BJ (cell line): ENCODE results near the gene UBQLNL. TPM values are rescaled to one million over a fixed set of nuclear protein-coding genes. Genes with fewer than 3 reads are reported as not detected.

Source experiments
- CTCF ChIA-PET: fragments of 350-600 bp; formaldehyde crosslinking; extraction: SDS; loops from one replicate; lab custom pipeline; 2021; ENCODE audit warnings: antibody characterized with exemption, inconsistent platforms; lab: Yijun Ruan, JAX
- POLR2A ChIA-PET: fragments of 300-600 bp; sonication (Branson Sonifier 250); formaldehyde crosslinking; extraction: SDS; loops from one replicate; lab custom pipeline; 2021; ENCODE audit warnings: antibody characterized with exemption; lab: Charles Lee
- DNase-seq: peaks from one replicate; pipeline ENCODE4 v3.0.0-alpha.2; 2011; ENCODE audit warnings: low read depth
- H3K27me3 ChIP-seq: 2 replicates; pipeline ENCODE4 v1.6.0; 2011; ENCODE audit warnings: low read length; ENCODE audit not compliant: control insufficient read depth, insufficient read depth
- H3K36me3 ChIP-seq: 2 replicates; pipeline ENCODE4 v1.5.1; 2011; ENCODE audit warnings: low read length; ENCODE audit not compliant: control insufficient read depth, insufficient read depth
- H3K4me3 ChIP-seq: 2 replicates; pipeline ENCODE4 v1.5.1; 2011; ENCODE audit warnings: low read depth, mild to moderate bottlenecking, control low read depth, low read length
- polyA plus RNA-seq: library from polyadenylated mRNA; depleted of rRNA; stranded (reverse); fragments of >200 nt; gene quantifications from 2 replicates; pipeline ENCODE4 v1.2.3, GENCODE V29; 2011; rRNA removed
- TF ChIP-seq, protein P1 (sequence below): IDR thresholded peaks from 2 replicates; pipeline ENCODE4 v1.5.1; 2011; ENCODE audit warnings: low read depth, mild to moderate bottlenecking, control low read depth, inconsistent platforms, low read length, moderate library complexity; ENCODE audit not compliant: insufficient read depth

UBQLNL gene
- polyA plus RNA-seq, 1 experiment = 0.31 TPM

DNA sequence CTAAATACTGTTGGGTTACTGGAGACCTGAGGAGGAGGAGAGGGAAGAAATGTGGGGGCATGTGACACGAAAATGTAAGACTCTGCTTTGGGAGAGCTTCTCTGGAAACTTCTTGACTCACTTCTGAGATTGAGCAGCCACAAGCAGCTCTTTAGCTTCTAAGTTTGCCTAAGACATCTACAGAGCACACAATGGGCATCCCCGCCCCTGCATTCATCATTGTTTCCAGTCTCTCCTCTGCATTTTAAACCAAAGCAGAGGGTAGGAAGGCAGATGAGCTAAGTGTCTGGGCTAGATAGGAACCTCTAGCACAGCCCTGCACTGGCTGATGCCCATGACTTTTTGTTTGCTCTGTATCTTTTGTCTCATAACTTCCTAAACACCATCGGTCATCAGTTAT lies 30.1 kb downstream of the UBQLNL start:
- H3K4me3 ChIP-seq = no peak overlapping the region
- TF ChIP-seq, protein P1, sequence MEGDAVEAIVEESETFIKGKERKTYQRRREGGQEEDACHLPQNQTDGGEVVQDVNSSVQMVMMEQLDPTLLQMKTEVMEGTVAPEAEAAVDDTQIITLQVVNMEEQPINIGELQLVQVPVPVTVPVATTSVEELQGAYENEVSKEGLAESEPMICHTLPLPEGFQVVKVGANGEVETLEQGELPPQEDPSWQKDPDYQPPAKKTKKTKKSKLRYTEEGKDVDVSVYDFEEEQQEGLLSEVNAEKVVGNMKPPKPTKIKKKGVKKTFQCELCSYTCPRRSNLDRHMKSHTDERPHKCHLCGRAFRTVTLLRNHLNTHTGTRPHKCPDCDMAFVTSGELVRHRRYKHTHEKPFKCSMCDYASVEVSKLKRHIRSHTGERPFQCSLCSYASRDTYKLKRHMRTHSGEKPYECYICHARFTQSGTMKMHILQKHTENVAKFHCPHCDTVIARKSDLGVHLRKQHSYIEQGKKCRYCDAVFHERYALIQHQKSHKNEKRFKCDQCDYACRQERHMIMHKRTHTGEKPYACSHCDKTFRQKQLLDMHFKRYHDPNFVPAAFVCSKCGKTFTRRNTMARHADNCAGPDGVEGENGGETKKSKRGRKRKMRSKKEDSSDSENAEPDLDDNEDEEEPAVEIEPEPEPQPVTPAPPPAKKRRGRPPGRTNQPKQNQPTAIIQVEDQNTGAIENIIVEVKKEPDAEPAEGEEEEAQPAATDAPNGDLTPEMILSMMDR = no peak
- H3K36me3 ChIP-seq = no peaks in the 10 kb centered on the region
- H3K27me3 ChIP-seq = no peaks in the 10 kb centered on the region; the same call in none of the 2 replicates
- CTCF ChIA-PET = interaction anchor here (2.6 kb wide), 1 partner anchor 10 kb away, joined by 12 read pairs; no protein-coding TSS in a partner anchor
- DNase-seq = no peak
- POLR2A ChIA-PET = no interaction called here

DNA sequence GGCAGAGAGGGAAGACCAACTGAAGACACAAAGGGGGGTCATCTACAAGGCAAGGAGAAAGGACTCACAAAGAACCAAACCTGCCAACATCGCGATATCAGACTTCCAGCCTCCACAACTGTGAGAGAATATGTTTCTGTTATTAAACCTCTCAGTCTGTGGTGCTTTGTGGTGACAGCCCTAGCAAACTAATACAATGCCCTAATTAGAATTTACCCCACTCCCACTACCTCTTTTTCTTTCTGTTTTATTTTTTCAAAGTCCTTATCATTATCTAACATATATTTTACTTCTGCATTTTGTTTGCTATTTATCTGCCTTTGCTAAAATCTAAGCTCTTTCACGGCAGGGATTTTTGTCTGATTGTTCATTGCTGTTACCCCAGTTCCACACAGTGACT lies 30.5 kb downstream of the UBQLNL start:
- ChIA-PET POLR2A (no interaction called here), CTCF (interaction anchor here (2.6 kb wide), 1 partner anchor 10 kb away, joined by 12 read pairs; no protein-coding TSS in a partner anchor)
- TF ChIP-seq, protein P1 = no peak
- Histone ChIP-seq H3K27me3 (no peaks in the 10 kb centered on the region; the same call in none of the 2 replicates), H3K36me3 (no peaks in the 10 kb centered on the region), H3K4me3 (no peak overlapping the region)
- DNase-seq = no peak

DNA sequence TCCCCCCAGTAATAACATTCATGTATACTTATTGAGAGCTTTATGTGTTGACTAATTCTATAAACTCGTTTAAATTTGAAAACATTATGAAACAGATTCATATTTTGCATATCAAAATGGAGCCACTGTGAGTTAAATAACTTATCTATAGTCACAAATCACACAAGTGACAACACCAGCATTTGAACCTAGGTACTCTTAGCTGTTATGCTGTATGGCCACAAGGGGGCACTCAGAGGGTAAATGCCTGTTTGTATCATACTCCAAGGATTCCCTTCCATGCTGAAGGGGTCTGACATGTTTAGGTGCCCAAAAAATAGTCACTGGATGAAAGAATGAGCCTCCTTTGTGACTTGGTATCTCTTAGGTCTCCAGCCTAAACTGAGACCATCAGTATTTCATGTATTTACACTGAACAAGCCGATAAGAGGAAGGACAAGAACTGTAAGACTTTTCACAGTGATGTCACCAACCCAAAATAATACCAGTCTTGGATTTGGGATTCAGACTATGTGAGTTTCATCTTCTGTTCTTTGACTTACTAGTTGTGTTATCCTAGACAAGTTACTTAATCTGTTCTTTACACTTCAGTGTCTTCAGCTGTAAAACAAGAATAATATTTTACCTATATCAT lies 40.2 kb downstream of the UBQLNL start:
- H3K36me3 ChIP-seq = no peaks in the 10 kb centered on the region
- no peak overlapping the region for H3K4me3 ChIP-seq
- ChIA-PET POLR2A (no interaction called here), CTCF (interaction anchor here (0.6 to 2.5 kb wide), 24 partner anchors 9 to 887 kb away, joined by 3 to 14 read pairs (median 4); partner anchors contain the start of genes OR51I2 and OR52N2)
- H3K27me3 ChIP-seq = no peaks in the 10 kb centered on the region
- TF ChIP-seq, protein P1 = peak; percentile 83
- no peak for DNase-seq

DNA sequence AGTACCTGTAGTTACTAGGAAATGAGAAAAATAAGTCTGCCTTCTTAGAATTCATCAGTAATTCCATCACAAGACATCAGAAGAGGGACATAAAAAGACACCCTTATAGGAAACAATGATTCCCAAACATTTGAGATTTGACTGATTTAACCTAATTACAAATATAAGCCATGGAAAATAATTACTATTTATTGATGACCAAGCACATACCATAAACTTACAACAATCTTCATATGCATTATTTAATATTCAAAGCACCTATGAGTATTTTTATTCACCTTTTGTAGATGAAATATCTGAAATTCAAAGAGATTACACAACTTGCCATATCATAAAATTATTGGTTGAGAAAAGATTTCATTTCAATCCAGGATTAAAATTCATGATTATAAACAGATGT lies 42.6 kb downstream of the UBQLNL start:
- H3K27me3 ChIP-seq = no peaks in the 10 kb centered on the region
- CTCF ChIA-PET = no interaction called here
- H3K4me3 ChIP-seq = no peak overlapping the region
- H3K36me3 ChIP-seq = no peaks in the 10 kb centered on the region
- POLR2A ChIA-PET = no interaction called here
- no peak for DNase-seq
- TF ChIP-seq, protein P1 = no peak

DNA sequence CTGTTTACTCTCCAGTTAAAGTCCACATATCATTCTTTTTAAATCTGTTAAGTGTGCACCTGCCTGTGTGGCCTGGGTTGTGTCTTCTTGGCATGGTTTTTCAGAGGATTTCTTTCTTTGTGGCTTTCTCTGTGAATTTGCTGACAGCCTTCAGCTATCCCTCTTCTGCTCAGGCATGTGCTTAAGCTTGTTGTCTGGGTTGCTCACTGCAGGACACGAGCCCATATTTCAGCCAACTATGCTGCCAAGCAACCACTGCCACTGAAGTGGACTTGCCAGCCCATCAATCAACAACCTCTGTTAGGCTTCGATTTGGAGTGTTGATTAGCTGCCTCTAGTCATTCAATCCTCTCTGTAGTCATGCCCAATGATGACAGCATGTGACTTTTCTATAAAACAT lies 49.0 kb downstream of the UBQLNL start:
- ChIA-PET CTCF (interaction anchor here (1.2 to 1.4 kb wide), 2 partner anchors 8 to 19 kb away, joined by 3 to 6 read pairs; no protein-coding TSS in a partner anchor), POLR2A (no interaction called here)
- H3K36me3 ChIP-seq = no peaks in the 10 kb centered on the region
- H3K4me3 ChIP-seq = no peak overlapping the region
- DNase-seq = no peak
- 0 out of 2 replicates have a peak, but pooled peaks cover 2% of the 10 kb centered on the region for H3K27me3 ChIP-seq
- TF ChIP-seq, protein P1 = no peak

Other genes starting within 250 kb of the UBQLNL start
- gene HBE1, start 246.8 kb downstream of the UBQLNL start, polyA plus RNA-seq = not detected in 2 replicates
- not detected in 2 replicates for gene OR51B4, start 214.8 kb downstream of the UBQLNL start, polyA plus RNA-seq
- not detected in 2 replicates for gene OR51B2, start 192.4 kb downstream of the UBQLNL start, polyA plus RNA-seq
- 0.05 TPM in 1 of 2 replicates, not detected in the other for gene OR51B5, start 173.2 kb downstream of the UBQLNL start, polyA plus RNA-seq
- not detected in 2 replicates for gene OR51B6, start 165.2 kb downstream of the UBQLNL start, polyA plus RNA-seq
- not detected in 2 replicates for gene OR51M1, start 132.9 kb downstream of the UBQLNL start, polyA plus RNA-seq
- not detected in 2 replicates for gene OR51Q1, start 94.6 kb downstream of the UBQLNL start, polyA plus RNA-seq
- not detected in 2 replicates for gene OR51I1, start 75.2 kb downstream of the UBQLNL start, polyA plus RNA-seq
- not detected in 2 replicates for gene OR51I2, start 67.4 kb downstream of the UBQLNL start, polyA plus RNA-seq
- gene OR52D1, start 28.0 kb downstream of the UBQLNL start, polyA plus RNA-seq = not detected in 2 replicates
- 0.05 TPM in 1 of 2 replicates, not detected in the other for gene UBQLN3, start 6.7 kb downstream of the UBQLNL start, polyA plus RNA-seq
- not detected in 2 replicates for gene OR52H1, start 31.8 kb upstream of the UBQLNL start, polyA plus RNA-seq
- not detected in 2 replicates for gene OR52B6, start 64.2 kb upstream of the UBQLNL start, polyA plus RNA-seq
- 3.8 and 4.5 TPM in 2 replicates for gene TRIM6, start 79.9 kb upstream of the UBQLNL start, polyA plus RNA-seq
- 6.6 and 11.0 TPM in 2 replicates for gene TRIM34, start 108.3 kb upstream of the UBQLNL start, polyA plus RNA-seq
- gene TRIM5, start 168.4 kb upstream of the UBQLNL start, polyA plus RNA-seq = 19.1 and 21.2 TPM in 2 replicates
- 58.2 and 74.9 TPM in 2 replicates for gene TRIM22, start 173.1 kb upstream of the UBQLNL start, polyA plus RNA-seq
- gene OR56B1, start 219.7 kb upstream of the UBQLNL start, polyA plus RNA-seq = not detected in 2 replicates
- 0.07 TPM in 1 of 2 replicates, not detected in the other for gene OR52N4, start 237.5 kb upstream of the UBQLNL start, polyA plus RNA-seq